ENCODE data around the gene GALNT18. TPM values are rescaled to one million over a fixed set of nuclear protein-coding genes. Genes with fewer than 3 reads are reported as not detected.

Gene GALNT18
- total and polyA plus RNA-seq, 2 donors (not counting 3 experiments of a cell fraction or from before 2014, with no cell fraction given) = 0.17 to 0.18 TPM

- CTCF ChIA-PET = interaction anchor here (1.4 kb wide), 1 partner anchor 15 kb away, joined by 3 read pairs; no protein-coding TSS in a partner anchor
- BruUV-seq (replicated peaks) = no TSS peak
- no peak for TF ChIP-seq JUN (IDR thresholded peaks at IDR 0.05; ENCODE audit: borderline replicate concordance, insufficient read depth, insufficient read length, low read depth)
- TF ChIP-seq POLR2A (IDR thresholded peaks at IDR 0.05; ENCODE audit: low read depth, low read length) = no peak
- Histone ChIP-seq H3K4me1 (ENCODE audit: control insufficient read depth, extremely low read depth, insufficient read depth, low read length) (no peaks in the 10 kb centered on the region), H3K4me2 (ENCODE audit: insufficient read depth, low read length) (no peak overlapping the region), H3K27ac (ENCODE audit: insufficient read depth, low read depth, low read length) (no peak overlapping the region), H2AFZ (ENCODE audit: low read depth, low read length) (no peak overlapping the region), H3K36me3 (ENCODE audit: control insufficient read depth in 2 of 2, extremely low read depth in 1 of 2, insufficient read depth in 2 of 2, low read length in 2 of 2) (no peaks in the 10 kb centered on the region), H3K79me2 (ENCODE audit: control insufficient read depth, insufficient read depth, low read length) (no peaks in the 10 kb centered on the region), H3K27me3 (ENCODE audit: control insufficient read depth in 2 of 2, insufficient read depth in 2 of 2, low read length in 2 of 2) (no peaks in the 10 kb centered on the region), H3K9me3 (replicated peaks; ENCODE audit: control insufficient read depth, insufficient read depth, low read length) (no peaks in the 10 kb centered on the region), H3K4me3 (replicated peaks in 1 of 3; ENCODE audit: insufficient read depth in 1 of 3, low read depth in 1 of 3, low read length in 3 of 3) (no peak overlapping the region), H3K9ac (replicated peaks; ENCODE audit: extremely low read depth, insufficient read depth, low read length) (no peak overlapping the region), H4K20me1 (replicated peaks; ENCODE audit: control insufficient read depth, extremely low read depth, insufficient read depth, low read length) (no peaks in the 10 kb centered on the region), H3K9me1 (replicated peaks; ENCODE audit: control insufficient read depth, extremely low read depth, insufficient read depth, low read length) (no peaks in the 10 kb centered on the region)
- DNase-seq (ENCODE audit: low read depth, low spot score) (no peak), FAIRE-seq (no peak)
- dilution Hi-C loops (cut with MboI; ENCODE audit: extremely low pct_ligation_motif_present, low sequenced_read_pairs) = no loop called here
- intact Hi-C loops (cut with micrococcal nuclease) = no loop called here
- POLR2A ChIA-PET = no interaction called here
These were observed 359.5 kb downstream of the GALNT18 start for GRCh38 chr11:11262171-11262920.

- Histone ChIP-seq H3K4me1 (ENCODE audit: control insufficient read depth, extremely low read depth, insufficient read depth, low read length) (no peaks in the 10 kb centered on the region), H3K36me3 (ENCODE audit: control insufficient read depth in 2 of 2, extremely low read depth in 1 of 2, insufficient read depth in 2 of 2, low read length in 2 of 2) (no peaks in the 10 kb centered on the region), H4K20me1 (replicated peaks; ENCODE audit: control insufficient read depth, extremely low read depth, insufficient read depth, low read length) (no peaks in the 10 kb centered on the region), H3K4me3 (replicated peaks in 1 of 3; ENCODE audit: insufficient read depth in 1 of 3, low read depth in 1 of 3, low read length in 3 of 3) (no peak overlapping the region), H3K9me1 (replicated peaks; ENCODE audit: control insufficient read depth, extremely low read depth, insufficient read depth, low read length) (no peaks in the 10 kb centered on the region), H3K4me2 (ENCODE audit: insufficient read depth, low read length) (no peak overlapping the region), H3K9me3 (replicated peaks; ENCODE audit: control insufficient read depth, insufficient read depth, low read length) (no peaks in the 10 kb centered on the region), H3K9ac (replicated peaks; ENCODE audit: extremely low read depth, insufficient read depth, low read length) (no peak overlapping the region), H3K27me3 (ENCODE audit: control insufficient read depth in 2 of 2, insufficient read depth in 2 of 2, low read length in 2 of 2) (no peaks in the 10 kb centered on the region), H3K27ac (ENCODE audit: insufficient read depth, low read depth, low read length) (no peak overlapping the region), H2AFZ (ENCODE audit: low read depth, low read length) (no peak overlapping the region), H3K79me2 (ENCODE audit: control insufficient read depth, insufficient read depth, low read length) (no peaks in the 10 kb centered on the region)
- ChIA-PET CTCF (interaction anchor here (1.4 kb wide), 1 partner anchor 14 kb away, joined by 3 read pairs; no protein-coding TSS in a partner anchor), POLR2A (no interaction called here)
- no peak for FAIRE-seq
- dilution Hi-C loops (cut with MboI; ENCODE audit: extremely low pct_ligation_motif_present, low sequenced_read_pairs) (no loop called here), intact Hi-C loops (cut with micrococcal nuclease) (no loop called here)
- no peak for TF ChIP-seq CTCF (IDR thresholded peaks at IDR 0.05; ENCODE audit: extremely low read depth in 1 of 2, insufficient read depth in 1 of 2, low read depth in 1 of 2, low read length in 2 of 2)
- no peak for TF ChIP-seq POLR2A (IDR thresholded peaks at IDR 0.05; ENCODE audit: low read depth, low read length)
- TF ChIP-seq MAX (IDR thresholded peaks at IDR 0.05; ENCODE audit: insufficient read depth, insufficient read length) = no peak
- TF ChIP-seq GATA2 (IDR thresholded peaks at IDR 0.05; ENCODE audit: insufficient read depth, insufficient read length, low read depth, low read length) = no peak
- no peak for TF ChIP-seq FOS (IDR thresholded peaks at IDR 0.05; ENCODE audit: borderline replicate concordance, insufficient read depth, low read length)
- TF ChIP-seq EZH2 (IDR thresholded peaks at IDR 0.05; ENCODE audit: borderline replicate concordance, low read depth, low read length, severe bottlenecking) = no peak
- no peak for TF ChIP-seq POLR2AphosphoS5 (IDR thresholded peaks at IDR 0.05; ENCODE audit: insufficient read depth, low read depth, low read length)
- no peak for TF ChIP-seq JUN (IDR thresholded peaks at IDR 0.05; ENCODE audit: borderline replicate concordance, insufficient read depth, insufficient read length, low read depth)
- TF ChIP-seq MYC (IDR thresholded peaks at IDR 0.05; ENCODE audit: low read depth, low read length) = no peak
- no TSS peak for BruUV-seq (replicated peaks)
- no peak for DNase-seq (ENCODE audit: low read depth, low spot score)
These were observed 360.2 kb downstream of the GALNT18 start for GRCh38 chr11:11261629-11262028.

Data from endothelial cell of umbilical vein (primary cell).